OCI-M1 (cell line): ENCODE measurements around the gene YARS1.
A peak's percentile ranks its signal among the peaks of the same experiment; 100 is the strongest.

Experiments used
- DNase-seq: peaks from one replicate; lab custom pipeline; 2025; lab: John Stamatoyannopoulos, UW

The YARS1 gene

DNA sequence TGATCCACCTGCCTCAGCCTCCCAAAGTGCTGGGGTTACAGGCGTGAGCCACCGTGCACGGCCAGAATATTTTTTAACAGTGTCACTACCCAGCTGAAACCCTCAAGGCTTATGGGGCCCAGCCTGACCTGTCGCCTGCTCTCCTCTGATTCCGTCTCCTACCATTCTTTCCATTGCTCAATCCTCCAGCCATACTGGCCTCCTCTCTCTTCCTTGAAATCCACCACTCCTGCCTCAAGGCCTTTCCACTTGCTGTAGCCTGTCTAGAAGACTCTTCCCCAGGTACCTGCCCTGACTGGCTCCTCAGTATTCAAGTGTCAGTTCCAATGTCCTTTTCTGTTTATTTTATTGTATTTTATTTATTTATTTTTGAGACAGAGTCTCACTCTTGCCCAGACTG is 53.9 kb downstream of the YARS1 start:
- no peak for DNase-seq

DNA sequence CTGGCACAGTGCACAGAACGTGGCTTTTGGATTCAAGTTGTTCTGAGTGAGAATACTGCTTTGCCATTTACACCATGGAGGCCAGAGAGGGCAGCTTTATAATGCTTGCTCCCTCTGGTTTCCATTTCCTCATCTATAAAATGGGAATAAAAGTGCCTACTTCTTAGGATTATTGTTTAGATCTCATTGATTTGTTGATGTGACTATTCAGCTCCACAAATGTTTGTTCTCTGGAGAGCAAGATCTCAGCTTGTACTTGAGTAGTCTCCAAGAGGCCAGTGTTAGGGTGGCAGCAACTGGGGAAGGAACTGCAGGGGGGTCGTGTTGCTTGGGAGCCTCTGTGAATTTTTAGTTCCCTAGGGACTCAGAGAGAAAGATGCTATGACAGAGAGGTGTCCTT is 55.2 kb downstream of the YARS1 start:
- DNase-seq = peak; percentile 58

DNA sequence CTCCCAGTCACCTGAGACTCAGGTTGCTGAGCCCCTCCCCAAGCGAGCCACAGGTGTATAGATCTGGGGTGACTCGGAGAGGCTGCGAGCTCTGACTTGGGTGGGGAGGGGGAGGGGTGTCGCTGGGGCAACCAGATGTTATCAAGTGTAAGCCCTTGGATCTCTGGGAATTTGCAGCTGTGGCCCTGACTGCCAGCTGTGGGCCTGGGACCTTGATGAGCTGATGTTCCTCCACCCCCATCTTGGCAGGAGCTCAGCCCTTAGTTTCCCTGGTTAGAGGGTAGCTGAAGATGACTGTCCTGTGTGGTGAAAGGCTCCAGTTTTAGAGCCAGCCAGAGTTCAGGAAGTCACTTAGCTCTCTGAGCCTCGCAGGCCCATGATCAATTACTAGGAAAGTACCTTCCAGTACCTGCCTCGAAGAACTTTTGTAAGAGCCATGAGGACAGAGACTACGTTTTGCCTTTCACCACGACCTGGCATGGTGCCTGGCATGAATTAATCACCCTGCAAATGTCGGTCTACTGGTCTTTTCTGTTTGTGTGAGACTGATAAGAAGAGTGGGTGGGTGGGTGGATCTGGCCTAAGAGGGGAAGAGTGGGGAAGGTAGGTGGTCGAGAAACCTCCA is 55.8 kb downstream of the YARS1 start:
- DNase-seq = peak; percentile 73

DNA sequence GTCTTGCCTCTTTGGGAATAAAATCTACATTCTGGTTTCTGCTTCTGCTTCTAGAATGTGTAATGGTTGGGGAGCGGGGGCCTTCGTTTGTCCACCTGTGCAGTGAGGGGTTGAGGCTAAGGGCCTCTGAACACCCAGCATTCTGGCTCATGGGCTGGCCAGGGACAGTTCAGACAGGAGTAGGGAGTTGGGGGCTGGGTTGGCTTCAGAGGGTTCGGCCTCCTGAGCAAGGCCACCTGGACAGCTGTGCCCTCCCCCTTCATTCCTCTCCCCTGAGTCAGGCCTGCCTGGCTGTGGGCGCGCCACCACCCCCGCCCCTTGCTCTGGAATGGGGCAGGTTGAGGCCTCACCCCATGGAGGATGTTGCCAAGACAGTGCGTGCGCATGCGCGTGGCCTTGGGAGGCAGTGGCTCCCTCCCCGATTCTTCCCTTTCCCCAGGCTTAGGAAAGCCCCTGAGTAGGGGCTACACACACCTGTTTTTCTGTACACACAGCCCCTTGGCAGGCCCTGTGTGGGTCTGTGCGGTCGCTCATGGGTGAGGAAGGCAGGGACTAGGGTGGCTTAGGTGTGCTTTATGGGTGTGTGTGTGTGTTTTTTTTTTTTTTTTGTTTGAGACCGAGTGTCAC is 57.0 kb downstream of the YARS1 start:
- no peak for DNase-seq

DNA sequence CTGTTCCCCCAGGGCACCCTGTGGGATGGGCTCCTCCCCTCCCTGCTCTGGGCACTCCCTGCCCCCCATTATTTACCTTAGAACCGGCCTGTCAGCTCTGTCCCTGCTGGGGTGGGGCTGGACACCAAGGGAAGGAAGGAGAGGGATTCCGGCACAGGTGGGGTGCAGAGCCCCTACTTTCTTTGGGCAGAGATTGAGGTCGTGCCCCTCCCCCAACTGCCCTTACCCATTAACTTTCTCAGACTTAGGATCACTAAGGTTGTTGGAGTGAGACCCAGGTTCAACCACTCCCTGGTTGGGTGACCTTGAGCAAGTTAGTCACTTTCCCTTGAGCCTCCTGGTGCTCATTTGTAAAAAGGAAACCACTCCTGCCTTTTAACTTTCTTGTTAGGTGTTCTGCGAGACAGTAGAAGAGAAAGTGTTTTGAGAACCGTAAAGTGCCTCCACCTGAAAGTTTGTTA is 57.6 kb downstream of the YARS1 start:
- DNase-seq = no peak

DNA sequence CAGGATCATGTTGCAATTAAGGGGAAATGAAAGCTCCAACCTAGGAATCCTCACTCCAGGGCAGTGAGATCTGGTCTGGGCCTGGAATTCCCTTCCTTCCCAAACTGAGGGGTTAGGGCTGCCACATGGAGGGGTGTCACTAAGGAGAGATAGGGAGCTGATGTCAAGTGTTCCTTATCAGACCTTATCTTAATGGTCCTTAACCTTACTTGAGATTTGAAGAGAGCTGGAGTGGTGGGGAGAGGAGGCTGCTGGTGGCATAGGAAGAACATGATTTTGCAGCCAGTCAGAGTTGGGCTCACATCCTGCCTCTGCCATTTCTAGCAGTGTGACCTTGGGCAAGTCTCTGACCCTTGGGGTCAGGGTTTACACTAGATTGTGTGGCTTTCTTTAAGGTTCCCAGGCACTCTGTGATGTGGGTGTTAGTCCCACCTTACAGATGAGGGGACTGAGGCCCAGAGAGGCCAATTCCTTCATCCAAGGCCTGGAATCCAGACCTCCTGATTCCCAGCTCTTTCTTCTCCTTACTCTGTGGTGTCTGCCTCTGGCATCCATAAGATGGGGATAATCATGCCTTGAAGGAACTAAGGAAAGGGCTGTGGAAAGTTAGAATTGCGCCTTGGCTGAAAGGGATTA is 58.2 kb downstream of the YARS1 start:
- DNase-seq = peak; percentile 18

DNA sequence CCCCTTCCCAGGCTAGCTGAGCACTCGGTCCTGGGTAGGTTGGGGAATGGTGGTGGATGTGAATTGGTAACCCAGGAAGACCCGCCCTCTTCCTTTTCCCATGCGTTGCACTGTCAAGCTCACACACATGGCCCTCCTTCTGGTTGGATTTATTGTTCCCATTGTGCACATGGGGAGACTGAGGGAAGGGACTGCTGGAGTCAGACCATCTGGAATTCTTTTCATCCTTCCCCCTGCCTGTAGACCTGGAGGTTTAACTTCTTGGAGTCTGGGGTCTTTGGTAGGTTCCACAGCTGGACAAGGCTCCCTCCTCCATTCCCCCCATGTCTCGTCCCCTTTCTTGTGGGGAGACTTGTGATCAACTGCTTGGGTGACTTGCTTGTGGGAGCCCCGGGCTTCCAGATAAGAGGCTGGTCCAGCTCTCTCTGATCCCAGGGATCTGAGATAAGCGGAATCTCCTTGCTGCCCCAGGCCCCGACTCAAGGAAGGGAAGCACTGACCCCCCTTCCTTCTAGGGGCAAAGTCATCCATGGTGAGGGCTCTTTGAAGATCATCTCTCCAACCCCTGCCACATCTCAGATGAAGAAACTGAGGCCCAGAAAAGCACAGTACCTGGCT is 58.9 kb downstream of the YARS1 start:
- no peak for DNase-seq

DNA sequence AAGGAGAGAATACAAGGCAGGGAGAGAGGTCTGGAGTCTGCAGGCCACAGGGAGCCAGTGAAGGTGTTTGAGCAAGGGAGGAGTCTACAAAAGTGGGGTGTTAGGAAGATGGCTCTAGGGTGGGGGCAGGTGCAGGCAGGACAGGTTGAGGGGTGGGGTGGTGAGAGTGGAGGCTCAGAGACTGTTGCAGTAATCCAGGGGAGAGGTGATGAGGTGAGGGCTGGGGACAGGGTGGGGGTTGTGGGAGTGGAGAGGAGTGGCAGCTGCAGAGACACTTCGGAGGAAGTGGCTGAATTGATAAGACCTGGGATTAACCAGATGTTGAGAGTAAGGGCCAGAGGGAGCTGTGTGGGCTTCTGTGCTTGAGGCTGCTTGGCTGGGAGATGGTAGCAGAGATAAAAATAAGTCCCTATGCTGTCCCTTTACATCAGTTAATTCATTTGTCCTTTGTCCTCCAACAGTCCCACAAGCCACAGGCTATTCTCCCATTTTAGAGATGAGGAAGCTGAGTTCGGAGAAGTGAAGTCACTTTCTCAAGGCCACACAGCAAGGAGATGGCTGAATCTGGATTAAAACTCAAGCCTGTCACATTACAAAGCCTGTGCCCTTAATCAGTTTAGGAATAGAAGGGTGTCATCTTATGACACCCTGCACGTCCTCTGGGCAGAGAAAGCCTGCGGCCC is 59.8 kb downstream of the YARS1 start:
- DNase-seq = peak; percentile 92

DNA sequence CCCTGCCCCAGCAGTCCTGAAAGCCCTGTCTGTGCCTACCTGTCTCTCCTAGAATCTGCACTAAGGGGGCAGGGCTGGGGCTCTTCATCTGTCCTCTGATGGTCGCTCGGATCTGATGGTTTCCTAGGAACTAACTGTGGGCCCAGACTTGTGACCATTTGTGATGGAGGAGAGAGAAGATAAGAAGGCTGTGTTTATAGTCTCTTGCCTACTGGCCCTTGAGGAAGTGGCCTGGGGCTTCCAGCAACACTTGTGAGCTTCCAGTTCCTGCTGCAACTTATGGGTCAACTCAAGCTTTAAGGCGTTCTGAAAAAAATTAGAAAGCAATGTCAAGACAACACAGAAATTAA is 61.4 kb downstream of the YARS1 start:
- DNase-seq = peak; percentile 93

DNA sequence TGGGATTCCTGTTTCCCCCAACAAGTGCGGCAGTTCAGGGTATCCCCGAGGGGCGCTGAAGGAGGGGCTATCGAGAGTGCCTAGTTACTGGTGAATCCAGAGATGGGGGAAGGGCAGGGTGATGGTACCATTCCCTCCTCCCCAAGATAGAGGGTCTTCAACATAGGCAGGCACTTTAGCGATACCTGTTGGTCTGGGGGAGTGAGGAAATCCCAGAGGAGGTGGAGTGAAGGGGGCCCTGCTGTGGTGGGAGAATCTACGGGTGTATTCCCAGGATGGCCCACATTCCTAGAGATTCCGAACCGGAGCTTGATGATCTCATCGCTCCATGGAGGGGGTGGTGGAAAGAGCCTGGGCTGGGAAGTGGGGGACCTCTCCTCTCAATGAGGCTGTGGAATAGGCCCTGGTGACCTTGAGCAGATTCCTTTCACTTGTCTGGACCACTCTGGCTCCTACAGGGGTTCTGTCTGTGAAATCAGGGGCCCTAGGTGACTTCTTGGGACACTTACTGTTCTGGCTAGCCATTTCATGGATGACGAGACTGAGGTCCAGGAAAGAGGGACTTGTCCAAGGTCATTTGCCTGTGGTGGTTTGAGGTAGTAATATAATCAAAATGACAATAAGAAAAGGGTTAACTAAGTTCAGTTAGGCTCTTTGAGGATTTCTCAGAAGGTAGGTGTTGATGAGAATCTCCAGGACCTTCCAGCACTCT is 61.9 kb downstream of the YARS1 start:
- DNase-seq = no peak

DNA sequence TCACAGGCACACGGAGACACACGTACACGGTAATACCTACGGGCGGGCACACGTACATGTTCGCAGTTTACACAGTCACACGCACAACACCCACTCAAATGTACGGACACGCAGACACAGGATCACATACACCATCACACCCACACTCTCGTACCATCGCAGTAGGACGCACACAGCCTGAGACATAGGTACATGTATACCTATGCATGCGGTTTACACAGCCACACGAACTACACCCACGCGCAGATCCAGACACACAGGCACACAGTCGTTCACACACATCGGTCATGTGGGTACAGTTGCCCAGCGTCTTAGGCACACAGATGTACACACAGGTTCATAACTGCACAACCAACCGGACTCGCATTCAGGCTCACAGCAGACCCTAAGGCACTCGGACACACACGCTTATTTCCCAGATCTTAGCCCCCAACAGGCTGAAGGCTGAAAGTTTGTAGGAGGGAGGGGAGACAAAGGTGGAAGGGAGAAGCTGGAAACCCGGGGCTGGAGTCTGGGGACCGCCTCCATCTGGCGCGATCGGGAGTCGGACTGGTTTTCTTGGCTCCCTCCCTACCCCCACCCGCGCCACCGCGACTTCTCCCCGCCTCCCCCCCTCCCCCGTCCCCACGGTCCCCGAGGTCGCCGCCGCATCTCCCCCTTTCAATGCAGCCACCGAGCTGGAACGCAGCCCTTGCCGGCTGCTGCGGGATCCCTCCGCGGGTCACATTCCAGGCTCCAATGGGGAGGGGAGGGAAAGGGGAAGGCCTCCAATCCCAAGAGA is 62.7 kb downstream of the YARS1 start:
- DNase-seq = peak; percentile 52

DNA sequence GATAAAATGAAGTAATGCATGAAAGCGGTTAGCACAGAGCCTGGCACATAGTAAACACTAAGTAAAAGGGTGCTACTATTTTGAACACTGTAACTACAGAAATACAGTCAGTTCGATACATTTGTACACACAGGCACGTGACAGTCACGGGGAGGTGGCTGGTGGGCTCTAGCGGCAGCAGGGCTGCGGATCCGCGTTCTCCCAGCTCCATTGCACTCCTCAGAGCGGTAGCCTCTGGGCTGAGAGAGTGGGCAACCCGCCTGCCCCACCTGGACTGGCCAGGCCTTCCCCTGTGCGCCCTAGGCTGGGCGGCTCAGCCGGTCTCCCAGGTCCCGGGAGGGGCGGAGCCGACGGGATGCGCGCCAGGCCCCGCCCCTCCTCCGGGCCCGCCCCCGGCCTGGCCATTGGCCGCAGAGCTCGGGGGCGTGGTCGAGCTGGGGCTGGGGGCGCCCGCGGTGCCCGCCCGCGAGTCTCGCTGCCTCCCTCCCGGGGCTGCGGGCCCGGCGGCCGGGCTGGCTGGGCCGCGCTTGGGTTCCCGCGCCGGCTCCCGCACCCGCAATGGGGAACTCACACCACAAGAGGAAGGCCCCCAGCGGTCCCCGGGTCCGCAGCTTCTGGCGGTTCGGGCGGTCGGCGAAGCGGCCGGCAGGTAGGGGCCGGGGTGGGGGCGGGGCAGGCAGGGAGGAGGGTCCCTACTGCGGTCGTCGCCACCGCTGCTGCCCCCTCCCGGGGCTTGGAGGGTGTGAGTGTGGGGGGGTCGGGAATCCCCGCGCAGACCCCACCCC is 63.4 kb downstream of the YARS1 start:
- DNase-seq = peak; percentile 89

DNA sequence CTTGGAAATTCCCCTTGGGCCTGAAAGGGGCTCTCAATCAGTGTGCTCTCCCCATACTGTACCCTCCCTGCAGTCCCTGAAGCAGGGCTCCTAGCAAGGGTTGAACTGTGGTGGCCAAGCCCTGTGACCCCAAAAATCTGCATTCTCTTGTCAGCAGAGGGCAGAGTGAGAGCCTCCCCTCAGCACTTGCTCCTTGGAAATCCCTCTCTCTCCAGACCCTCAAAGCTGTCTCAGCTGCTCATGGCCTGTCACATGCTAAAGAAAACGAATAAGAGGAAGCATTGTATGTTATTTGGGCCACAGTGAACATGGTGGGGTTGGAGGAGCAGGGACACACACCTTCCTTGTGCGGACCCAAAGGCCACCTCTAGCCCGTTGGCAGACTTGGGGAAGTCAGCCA is 67.4 kb downstream of the YARS1 start:
- no peak for DNase-seq

DNA sequence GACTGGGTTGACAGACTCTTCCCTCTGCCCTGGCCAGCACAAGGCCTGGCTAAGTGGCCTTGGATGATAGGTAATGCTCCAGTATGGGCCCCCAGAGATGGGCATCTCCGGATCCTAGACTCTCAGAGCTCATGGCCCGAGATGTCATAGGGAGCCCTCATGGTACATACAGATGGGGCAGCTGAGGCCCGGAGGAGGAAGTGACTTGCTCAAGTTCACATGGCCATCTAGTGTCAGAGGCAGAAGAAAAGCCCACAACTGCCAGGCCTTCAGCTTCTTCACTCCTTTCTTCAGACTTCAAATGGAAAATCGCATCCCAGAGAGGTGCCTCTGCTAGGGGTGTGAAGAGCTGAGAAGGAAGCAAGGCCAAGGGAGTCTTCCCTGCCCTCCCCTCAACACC is 67.8 kb downstream of the YARS1 start:
- no peak for DNase-seq

DNA sequence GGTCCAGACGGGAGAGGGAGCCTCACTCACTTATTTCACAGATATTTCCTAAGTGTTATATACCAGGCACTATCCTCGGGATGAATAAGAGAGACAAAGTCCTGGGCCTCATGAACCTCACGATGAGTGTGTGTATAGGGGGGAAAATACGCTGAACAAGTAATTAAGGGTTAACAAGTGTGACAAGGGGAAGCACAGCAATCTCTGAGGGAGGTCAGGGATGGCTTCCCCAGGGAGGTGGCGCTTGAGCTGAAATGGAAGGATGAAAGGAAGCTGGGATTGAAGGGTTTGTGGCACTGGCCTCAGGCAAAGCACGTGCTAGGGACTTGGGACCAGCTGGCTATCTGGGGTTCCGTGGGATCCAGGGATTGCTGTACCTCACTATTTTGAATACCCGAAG is 68.2 kb downstream of the YARS1 start:
- no peak for DNase-seq

DNA sequence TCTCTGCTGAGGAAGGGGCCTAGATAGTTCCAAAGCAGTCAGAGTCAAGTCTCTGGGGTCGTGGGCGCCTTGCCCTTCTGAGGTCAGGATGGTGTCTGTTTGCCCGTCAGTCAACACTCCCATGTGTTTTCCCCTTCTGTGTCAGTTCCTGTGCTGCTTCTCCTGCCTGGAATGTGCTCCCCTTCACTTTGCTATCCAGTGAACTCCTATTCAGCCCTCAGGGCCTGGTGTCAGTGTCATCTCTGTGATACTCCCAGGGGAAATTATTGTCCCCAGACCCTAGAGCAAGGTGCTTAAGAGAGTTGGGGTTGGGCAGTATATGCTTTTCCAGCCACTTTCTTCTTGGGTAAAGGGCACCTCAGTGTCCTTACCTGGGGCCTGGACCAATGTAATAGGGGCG is 68.8 kb downstream of the YARS1 start:
- DNase-seq = no peak

DNA sequence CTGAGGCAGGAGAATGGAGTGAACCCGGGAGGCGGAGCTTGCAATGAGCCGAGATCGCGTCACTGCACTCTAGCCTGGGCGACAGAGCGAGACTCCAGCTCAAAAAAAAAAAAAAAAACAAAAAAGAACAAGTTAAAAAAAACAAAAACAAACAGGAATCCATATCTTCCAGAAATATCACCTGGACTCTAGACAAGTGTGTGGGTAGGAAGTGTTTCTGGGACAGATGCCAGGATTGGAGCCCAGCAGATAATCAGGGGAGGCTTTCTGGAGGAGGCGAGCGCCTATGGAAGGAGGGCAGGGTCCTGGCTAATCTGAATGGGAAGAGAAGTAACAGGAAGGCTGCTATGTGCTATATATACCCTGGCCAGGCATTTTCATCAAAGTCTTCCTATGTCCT is 71.0 kb downstream of the YARS1 start:
- DNase-seq = no peak

DNA sequence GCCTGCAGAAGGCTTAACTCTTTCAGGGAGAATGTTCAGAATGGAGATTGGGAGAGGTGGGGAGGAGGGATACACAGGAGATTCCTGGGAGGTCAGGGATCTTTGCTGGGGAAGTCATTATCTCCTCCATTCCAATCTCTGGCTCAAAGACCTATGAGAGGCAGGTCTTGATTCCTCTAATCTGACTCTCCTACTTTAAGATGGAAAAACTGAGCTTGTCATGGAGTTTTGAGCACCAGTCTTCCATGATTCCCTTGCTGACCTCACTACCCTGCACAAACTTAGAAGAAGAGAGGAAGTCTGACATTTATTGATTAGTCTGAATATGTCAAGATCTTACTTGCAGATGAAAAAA is 73.1 kb downstream of the YARS1 start:
- DNase-seq = no peak

DNA sequence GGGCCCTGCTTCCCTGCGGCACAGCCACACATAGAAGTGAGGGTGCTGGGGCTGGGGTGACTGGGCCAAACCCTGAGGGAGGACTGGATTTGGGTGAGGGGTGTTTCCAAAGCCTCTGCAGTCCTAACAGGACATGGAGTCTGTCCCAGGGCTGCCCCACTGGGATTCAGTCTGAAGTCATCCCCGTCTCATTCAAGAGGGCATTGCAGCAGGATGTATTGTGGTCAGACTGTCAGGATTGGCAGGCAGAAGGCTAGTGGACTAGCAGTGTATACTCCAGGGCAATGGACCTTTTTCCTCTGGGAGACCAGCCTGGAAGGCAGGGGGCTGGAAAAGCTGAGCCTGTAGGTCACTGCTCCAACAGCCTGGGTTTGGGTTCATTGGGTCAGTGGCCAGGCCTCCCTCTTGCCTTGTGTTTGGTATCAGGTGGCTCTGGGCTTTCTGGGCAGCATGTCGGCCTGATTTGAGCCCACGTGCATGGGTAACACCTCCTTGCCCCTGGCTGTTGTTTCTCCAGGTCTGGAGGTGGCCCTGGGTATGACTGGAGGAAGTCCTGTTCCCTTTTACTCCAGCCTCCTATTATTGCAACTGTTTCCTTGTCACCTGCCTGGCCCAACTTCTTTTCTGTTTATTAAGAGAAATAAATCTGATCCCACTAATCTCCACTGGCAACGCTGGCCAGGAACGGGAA is 73.6 kb downstream of the YARS1 start:
- no peak for DNase-seq

DNA sequence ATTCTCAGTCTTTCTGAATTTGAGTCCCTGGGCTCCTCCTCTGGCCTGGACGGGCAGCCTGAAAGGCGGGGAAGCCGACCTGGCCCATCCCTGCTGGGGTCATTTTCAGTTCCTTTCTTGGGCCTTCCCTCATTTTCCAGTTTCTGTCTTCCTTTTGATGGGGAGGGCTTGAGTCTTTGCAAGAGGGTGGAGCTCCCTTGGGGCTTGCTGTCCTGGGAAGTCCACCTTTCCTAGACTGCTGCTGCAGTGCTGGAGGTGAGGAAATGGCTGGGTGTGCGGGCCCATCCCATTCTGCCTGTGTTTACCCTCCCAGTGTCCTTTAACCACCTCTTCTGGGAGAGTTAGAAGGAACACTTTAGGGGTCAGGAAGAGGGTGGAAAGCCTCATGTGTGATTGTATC is 74.2 kb downstream of the YARS1 start:
- DNase-seq = no peak
